ENCODE data around the gene KRT83.

- TF ChIP-seq CTCF (IDR thresholded peaks at IDR 0.05) (peak in 1 of 3 experiments; percentile 34), POLR2A (IDR thresholded peaks at IDR 0.05) (no peak)
Measured at GRCh38 chr12:52307836-52308805, 13.1 kb downstream of the KRT83 start.

Measured in testis (tissue), 2 donors.